Transverse colon (tissue), 4 donors: ENCODE measurements around the gene KDM4D. TPM values are rescaled to one million over a fixed set of nuclear protein-coding genes. Genes with fewer than 3 reads are reported as not detected.
"Not testable (repeated sequence)": the region's sequence is repeated elsewhere in the genome, so short reads cannot be mapped to it uniquely, and the experiment has no call there.

Experiments
- DNase-seq: peaks from one replicate; pipeline ENCODE4 v3.0.0-alpha.2; 2019
- H3K27ac ChIP-seq, 4 donors: fragments of 200-600 bp; sonication (generic); 2 replicates each; pipeline ENCODE4 v1.5.1; 2016 to 2018; ENCODE audit warnings: inconsistent platforms in 4 of 4
- H3K27me3 ChIP-seq: fragments of 200-600 bp; sonication (generic); 2 replicates; pipeline ENCODE4 v1.5.1; 2017; ENCODE audit warnings: inconsistent platforms
- H3K36me3 ChIP-seq, 4 donors: fragments of 200-600 bp; sonication (generic); 2 replicates each; pipeline ENCODE4 v1.5.1; 2017 to 2019; ENCODE audit warnings: inconsistent platforms in 4 of 4
- H3K4me1 ChIP-seq, 4 donors: fragments of 200-600 bp; sonication (generic); 2 replicates each; pipeline ENCODE4 v1.5.1; 2017 to 2020; ENCODE audit warnings: inconsistent platforms in 4 of 4
- H3K4me3 ChIP-seq, 4 donors: fragments of 200-600 bp; sonication (generic); 1 replicate in 1 of 4; 2 replicates in 3 of 4; pipeline versions ENCODE4 v1.5.1 to v1.6.1; 2017 to 2019; ENCODE audit warnings: inconsistent platforms in 4 of 4
- H3K9me3 ChIP-seq, 2 donors: fragments of 200-600 bp; sonication (generic); 2 replicates each; pipeline ENCODE4 v1.5.1; 2017 to 2019; ENCODE audit warnings: inconsistent platforms in 2 of 2
- EP300 ChIP-seq: sonication (generic); formaldehyde crosslinking; IDR thresholded peaks from one replicate; pipeline ENCODE4 v1.6.1; 2017; ENCODE audit warnings: antibody characterized with exemption, low read depth
- POLR2A ChIP-seq: fragments of 450-650 bp; IDR thresholded peaks from one replicate; pipeline ENCODE4 v1.6.1; 2016; ENCODE audit warnings: antibody characterized with exemption, mild to moderate bottlenecking, moderate library complexity
- POLR2AphosphoS5 ChIP-seq, 3 donors: sonication (generic); formaldehyde crosslinking; IDR thresholded peaks; one replicate each; pipeline ENCODE4 v1.6.1; 2016; ENCODE audit warnings: antibody characterized with exemption in 3 of 3
- WGBS, 2 donors: methylation state at CpG; one replicate each; pipeline ENCODE4 v1.1.5; 2018; ENCODE audit warnings: low coverage in 1 of 2; 5-methylcytosine and 5-hydroxymethylcytosine counted together
- in situ Hi-C, 4 donors: fragments of 200-750 bp; cut with MboI; loops; one replicate each; pipeline versions ENCODE4 v1.15.0 to v1.15.1; 2017; ENCODE audit warnings: low sequenced_read_pairs in 3 of 4, low pct_ligation_motif_present in 1 of 4, low pct_unique_long_range_greater_than_20kb in 1 of 4
- intact Hi-C: fragments of 100-400 bp; cut with DNase I; formaldehyde crosslinking; loops from one replicate; pipeline ENCODE4 v1.15.1; 2023; ENCODE audit warnings: low total_unique reads
- total RNA-seq, 4 donors: library from RNA; depleted of rRNA; stranded (reverse); fragments of >200 nt; gene quantifications; one replicate each; pipeline ENCODE4 v1.1.0, GENCODE V29; 2016
- TF ChIP-seq, protein P1 (sequence below), 5 experiments: fragments of 200-600 bp in 3 of 5; fragments of 450-650 bp in 2 of 5; sonication (generic) in 3 of 5; IDR thresholded peaks; 1 replicate in 2 of 5; 2 replicates in 3 of 5; pipeline ENCODE4 v1.5.1; 2016 to 2017; ENCODE audit warnings: antibody characterized with exemption in 5 of 5, inconsistent platforms in 3 of 5, mild to moderate bottlenecking in 2 of 5, moderate library complexity in 1 of 5

Gene KDM4D
- total RNA-seq, 4 donors from 2014 or later, result 0.27 to 3.0 (median 0.32) TPM; not detected in 1

DNA sequence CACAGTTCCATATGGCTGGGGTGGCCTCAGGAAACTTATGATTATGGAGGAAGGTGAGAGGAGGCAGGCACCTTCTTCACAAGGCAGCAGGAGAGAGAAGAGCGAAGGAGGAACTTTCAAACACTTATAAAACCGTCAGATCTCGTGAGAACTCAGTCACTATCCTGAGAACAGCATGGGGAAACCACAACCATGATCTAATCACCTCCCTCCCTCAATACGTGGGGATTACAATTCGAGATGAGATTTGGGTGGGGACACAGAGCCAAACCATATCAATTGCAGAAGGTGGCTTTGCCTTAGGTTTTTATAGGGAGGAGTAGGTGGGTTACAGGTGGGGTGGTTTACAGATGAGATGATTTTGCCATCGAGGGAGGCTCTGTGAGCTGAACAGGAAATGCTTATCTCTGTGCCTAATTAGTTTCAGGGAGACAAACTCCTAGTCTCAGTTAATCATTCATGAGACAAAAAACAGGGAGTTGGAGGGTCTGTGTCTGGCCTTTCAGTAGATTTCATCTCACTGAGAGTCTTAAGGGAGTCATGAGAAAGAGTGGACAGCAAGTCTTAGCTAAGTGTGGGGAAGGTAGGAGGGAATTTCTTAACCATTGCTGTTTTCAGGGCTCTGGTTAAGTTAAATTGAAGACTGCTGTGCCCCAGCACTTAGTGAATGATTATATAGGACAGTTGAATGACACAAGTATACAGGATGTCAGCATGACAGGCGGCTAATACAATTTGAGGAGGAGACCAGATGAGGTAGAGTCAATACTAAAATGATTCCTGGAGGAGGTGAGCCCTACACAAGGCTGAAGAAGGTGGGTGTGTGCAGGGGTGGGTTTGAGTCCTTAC is 47.9 kb upstream of the KDM4D start:
- intact Hi-C loops (no loop called here), in situ Hi-C loops (no loop called here)
- Histone ChIP-seq H3K4me3 (no peak overlapping the region), H3K27ac (peak overlapping the region; percentile 57 to 75 (median 62)), H3K36me3 (no peaks in the 10 kb centered on the region), H3K9me3 (no peaks in the 10 kb centered on the region), H3K27me3 (no peaks in the 10 kb centered on the region), H3K4me1 (peaks cover 0 to 27% (median 5%) of the 10 kb centered on the region in 4 donors)
- 46 to 53% methylated on average over 7 of the region's 7 CpGs for WGBS, 2 donors
- no peak for DNase-seq
- TF ChIP-seq EP300, result no peak
- TF ChIP-seq POLR2AphosphoS5 (IDR thresholded peaks at IDR 0.05), result no peak
- TF ChIP-seq, protein P1, sequence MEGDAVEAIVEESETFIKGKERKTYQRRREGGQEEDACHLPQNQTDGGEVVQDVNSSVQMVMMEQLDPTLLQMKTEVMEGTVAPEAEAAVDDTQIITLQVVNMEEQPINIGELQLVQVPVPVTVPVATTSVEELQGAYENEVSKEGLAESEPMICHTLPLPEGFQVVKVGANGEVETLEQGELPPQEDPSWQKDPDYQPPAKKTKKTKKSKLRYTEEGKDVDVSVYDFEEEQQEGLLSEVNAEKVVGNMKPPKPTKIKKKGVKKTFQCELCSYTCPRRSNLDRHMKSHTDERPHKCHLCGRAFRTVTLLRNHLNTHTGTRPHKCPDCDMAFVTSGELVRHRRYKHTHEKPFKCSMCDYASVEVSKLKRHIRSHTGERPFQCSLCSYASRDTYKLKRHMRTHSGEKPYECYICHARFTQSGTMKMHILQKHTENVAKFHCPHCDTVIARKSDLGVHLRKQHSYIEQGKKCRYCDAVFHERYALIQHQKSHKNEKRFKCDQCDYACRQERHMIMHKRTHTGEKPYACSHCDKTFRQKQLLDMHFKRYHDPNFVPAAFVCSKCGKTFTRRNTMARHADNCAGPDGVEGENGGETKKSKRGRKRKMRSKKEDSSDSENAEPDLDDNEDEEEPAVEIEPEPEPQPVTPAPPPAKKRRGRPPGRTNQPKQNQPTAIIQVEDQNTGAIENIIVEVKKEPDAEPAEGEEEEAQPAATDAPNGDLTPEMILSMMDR (IDR thresholded peaks at IDR 0.05), result no peak
- TF ChIP-seq POLR2A, result no peak

GRCh38 chr11:94926271-94926625 is 47.3 kb upstream of the KDM4D start:
- DNase-seq, result no peak
- TF ChIP-seq POLR2A (no peak), POLR2AphosphoS5 (IDR thresholded peaks at IDR 0.05) (no peak), EP300 (no peak)
- TF ChIP-seq, protein P1 (IDR thresholded peaks at IDR 0.05), result no peak
- intact Hi-C loops (no loop called here), in situ Hi-C loops (no loop called here)
- Histone ChIP-seq H3K27me3 (no peaks in the 10 kb centered on the region), H3K4me1 (peaks cover 0 to 27% (median 5%) of the 10 kb centered on the region in 4 donors), H3K9me3 (no peaks in the 10 kb centered on the region), H3K36me3 (no peaks in the 10 kb centered on the region), H3K4me3 (no peak overlapping the region), H3K27ac (peak overlapping the region; percentile 57 to 75 (median 62))

DNA sequence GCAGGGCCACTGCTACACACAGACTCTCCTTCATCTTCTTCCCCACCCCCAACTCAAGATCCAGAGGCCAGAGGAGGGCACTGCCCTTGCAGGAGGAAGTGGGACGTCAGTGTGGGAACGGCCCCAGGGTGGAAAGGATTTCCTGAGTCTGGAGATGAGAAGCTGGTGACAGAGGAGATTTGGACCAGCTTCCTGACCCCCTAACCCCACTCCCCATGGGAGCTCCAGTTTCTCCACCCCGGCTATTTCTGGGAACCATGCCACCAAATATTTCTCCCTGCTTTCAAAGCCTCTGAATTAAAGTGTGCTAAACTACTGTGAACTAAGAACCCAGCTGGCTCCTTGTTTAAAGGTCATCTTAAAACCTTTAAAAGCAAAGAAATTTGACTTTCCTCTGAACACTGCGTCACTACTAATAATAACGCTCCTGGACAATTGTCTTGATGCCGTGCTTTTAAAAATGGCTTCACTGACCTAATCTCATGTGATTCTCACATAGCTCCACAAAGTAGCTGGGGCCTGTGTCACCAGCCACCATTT is 46.7 kb upstream of the KDM4D start:
- Histone ChIP-seq H3K27ac (peak overlapping the region; percentile 57 to 75 (median 62)), H3K36me3 (no peaks in the 10 kb centered on the region), H3K27me3 (no peaks in the 10 kb centered on the region), H3K4me3 (no peak overlapping the region), H3K9me3 (no peaks in the 10 kb centered on the region), H3K4me1 (peaks cover 0 to 27% (median 5%) of the 10 kb centered on the region in 4 donors)
- TF ChIP-seq POLR2AphosphoS5 (IDR thresholded peaks at IDR 0.05), result peak in 1 of 3 donors; percentile 9
- TF ChIP-seq, protein P1 (IDR thresholded peaks at IDR 0.05), result no peak
- in situ Hi-C loops (no loop called here), intact Hi-C loops (no loop called here)
- 32 to 40% methylated on average over 1 to 6 of the region's 6 CpGs for WGBS, 2 donors
- DNase-seq, result peak; percentile 43

DNA sequence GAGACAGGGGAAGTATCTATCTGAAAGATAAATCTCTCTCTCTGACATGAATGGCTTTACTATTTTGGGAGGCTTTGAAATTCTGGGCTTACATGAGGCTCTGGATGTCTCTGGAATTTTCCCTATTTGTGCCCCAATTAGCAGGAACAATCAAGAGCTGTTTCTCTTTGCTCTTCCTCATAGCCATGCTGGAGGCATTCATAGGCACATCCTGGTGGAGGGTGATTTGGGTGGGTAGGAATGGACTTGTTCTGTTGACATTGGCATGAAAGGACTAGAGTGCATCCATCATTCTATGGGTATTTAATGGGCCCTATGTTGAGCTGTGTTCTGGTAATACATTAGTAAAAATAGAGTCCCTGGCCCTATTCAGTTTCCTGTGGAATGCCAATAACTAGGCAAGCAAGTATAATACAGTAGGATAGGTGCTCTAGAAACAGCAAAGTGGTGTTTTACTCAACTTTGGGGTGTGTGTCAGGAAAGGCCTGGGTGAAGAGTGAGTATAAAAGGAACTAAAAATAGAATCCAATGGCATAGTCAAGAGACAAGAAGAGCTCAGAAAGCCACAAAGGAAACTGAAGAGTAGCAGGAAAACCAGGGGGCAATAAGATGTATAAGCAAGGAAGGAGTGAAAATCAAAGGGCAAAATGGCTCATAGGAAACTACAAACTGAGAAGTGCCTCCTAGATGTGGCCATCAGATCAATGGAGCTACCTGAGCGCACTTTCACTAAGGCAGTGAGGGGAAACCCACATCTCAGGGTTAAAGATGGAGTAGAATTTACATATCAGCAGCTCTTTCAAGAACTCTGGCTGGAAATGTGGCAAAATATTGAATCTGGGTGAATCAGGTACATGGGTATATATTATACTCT is 45.2 kb upstream of the KDM4D start:
- H3K27me3 ChIP-seq, result no peaks in the 10 kb centered on the region
- no peaks in the 10 kb centered on the region for H3K36me3 ChIP-seq
- intact Hi-C loops (no loop called here), in situ Hi-C loops (no loop called here)
- peak overlapping the region in 3 of 4 donors; percentile 61 to 75 (median 63) for H3K27ac ChIP-seq
- no peaks in the 10 kb centered on the region for H3K9me3 ChIP-seq
- no peak for DNase-seq
- peaks cover 0 to 27% (median 5%) of the 10 kb centered on the region in 4 donors for H3K4me1 ChIP-seq
- TF ChIP-seq POLR2A (no peak), POLR2AphosphoS5 (IDR thresholded peaks at IDR 0.05) (no peak), EP300 (no peak)
- TF ChIP-seq, protein P1 (IDR thresholded peaks at IDR 0.05), result no peak
- WGBS, 2 donors, result 68 to 100% methylated on average over 1 of the region's 1 CpG
- H3K4me3 ChIP-seq, result no peak overlapping the region

GRCh38 chr11:94932072-94932471 is 41.4 kb upstream of the KDM4D start:
- H3K4me3 ChIP-seq, H3K27me3 ChIP-seq, H3K36me3 ChIP-seq, H3K4me1 ChIP-seq, H3K9me3 ChIP-seq, in situ Hi-C loops, H3K27ac ChIP-seq, intact Hi-C loops, DNase-seq: not testable (repeated sequence)
